GM19468 (cell line): Measurements from ENCODE around the gene SCYGR8.
"Not testable (repeated sequence)": the region's sequence is repeated elsewhere in the genome, so short reads cannot be mapped to it uniquely, and the experiment has no call there.

Source experiments
- ATAC-seq: cut with Tn5 transposase; IDR thresholded peaks from one replicate; pipeline ENCODE4 v1.9.1; 2021; ENCODE audit warnings: mild to moderate bottlenecking, moderate library complexity, moderate number of reproducible peaks; ENCODE audit not compliant: unreplicated experiment; ENCODE audit errors: extremely low read depth

Gene SCYGR8, protein sequence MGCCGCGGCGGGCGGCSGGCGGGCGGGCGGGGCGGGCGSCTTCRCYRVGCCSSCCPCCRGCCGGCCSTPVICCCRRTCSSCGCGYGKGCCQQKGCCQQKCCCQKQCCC

DNA sequence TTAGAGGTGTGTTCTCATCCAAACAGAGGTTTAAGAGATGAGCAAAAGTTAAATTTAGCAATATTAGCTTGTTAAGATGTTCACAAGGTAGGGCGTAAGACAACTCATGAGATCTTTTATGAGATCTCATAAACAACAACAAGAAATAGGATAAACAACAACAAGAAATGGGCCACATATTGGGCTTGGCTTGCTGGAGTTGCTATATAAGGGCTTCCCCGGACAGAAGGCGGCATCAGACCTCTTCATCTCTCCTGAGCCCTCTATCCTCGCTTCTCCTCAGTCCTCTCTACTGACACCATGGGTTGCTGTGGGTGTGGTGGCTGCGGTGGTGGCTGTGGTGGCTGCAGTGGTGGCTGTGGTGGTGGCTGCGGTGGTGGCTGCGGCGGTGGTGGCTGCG is at the start of gene SCYGR8:
Gene SCYGR8 (plus strand): TSS at position 301 of the 400 bp plus-strand sequence. CDS start 0 bp downstream, at position 301.
- ATAC-seq: no peak

DNA sequence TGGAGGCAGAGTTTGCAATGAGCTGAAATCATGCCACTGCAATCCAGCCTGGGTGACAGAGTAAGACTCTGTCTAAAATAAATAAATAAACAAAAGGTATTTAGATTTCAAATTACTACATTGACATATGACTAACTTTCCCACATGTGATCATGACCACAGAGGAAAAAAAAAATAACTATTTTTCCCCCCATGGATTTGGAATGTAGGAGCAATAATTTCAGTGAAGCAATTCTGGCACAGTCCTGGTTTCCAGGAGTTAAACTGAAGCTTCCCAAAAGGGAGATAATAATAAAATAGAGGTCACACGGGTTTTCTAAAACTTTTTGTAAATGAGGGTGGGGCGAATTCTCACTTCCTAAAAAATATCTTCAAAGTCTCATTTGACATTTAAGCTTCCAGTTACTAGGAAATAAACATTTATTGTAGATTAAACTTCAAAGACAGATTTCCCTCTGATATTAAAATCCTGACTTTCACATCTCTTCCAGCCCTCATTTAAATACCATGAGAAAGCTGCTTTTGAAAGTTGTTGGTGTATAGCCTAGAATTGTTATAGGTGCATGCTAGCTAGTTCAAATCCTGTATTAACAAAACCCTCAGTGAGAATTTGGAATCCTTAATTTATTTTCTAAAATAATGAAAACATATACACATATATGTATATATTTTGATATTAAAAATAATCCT is 48.6 kb upstream of the SCYGR8 start:
- ATAC-seq: no peak

DNA sequence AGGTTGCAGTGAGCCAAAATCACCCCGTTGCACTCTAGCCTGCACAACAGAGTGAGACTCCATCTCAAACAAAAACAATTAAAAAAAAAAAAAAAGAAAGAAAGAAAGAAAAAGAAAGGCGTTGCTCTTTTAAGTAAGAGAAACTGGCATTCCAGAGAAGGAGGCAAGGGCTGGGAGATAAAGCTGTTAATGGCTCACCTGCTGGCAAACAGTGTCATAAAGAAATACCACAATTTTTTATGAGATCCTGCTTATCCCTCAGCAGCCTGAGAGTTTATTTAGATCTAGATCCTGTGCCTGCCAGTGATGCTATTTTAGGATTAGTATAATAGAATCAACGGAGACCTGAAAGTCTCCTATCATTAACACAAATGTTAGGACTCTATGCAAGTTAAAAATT is 44.1 kb upstream of the SCYGR8 start:
- ATAC-seq: no peak

DNA sequence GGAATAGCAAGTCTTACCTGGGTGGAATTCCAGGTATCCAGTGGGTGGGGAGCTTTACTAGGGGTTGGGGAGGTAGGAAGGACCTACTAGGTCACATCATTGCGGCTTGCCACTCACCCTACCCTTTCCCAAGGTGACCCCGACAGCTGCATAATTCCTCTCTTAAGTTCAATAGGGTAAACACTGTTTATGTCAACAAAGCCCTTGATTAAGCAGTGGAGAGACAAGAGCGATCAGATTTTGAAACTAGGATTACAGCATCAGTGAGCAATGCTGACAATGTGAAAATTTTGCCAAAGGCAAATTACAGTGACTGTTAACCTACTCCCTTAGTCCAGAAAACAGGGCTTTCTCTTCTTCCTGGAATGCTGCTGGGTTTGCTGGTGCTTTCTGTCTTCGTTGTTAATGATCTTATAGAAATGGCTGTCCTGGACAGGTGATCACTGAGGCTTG is 42.4 kb upstream of the SCYGR8 start:
- no peak for ATAC-seq

DNA sequence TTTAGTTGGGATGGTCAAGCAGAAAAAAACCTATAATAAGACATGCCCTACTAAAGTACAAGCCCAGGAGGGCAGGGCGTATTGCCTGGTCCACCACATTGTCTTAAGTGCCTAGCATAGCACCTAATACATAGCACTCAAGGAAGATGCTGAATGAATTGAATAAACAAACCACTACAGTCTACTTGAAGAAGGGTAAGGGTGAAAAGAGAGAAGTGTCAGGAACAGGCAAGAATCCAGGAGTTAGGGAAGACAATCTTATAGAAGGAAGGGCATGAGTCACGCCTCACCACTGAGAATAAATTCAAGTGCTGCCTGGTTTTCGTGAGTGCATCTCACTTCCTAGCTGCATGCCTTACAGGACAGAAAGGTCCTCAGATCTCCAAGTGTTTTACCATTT is 41.7 kb upstream of the SCYGR8 start:
- no peak for ATAC-seq

DNA sequence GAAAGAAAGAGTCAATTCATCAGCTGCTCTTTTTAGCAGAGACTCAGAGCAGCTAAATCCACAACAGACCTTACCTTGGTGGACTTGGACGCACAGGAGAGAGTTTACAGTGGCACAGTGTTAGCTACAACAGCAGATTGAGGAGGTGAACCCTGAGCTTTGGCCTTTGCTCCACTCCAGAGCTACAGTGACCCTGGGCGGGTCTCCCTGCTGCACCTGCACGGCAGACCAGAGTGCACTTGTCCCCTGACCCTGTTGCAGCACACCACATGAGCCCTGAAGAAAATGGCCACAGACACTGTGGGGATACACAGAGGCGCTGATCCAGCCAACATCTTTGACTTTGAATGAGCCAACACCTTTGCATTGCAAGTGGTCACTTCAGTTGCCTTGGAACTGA is 38.8 kb upstream of the SCYGR8 start:
- no peak for ATAC-seq

DNA sequence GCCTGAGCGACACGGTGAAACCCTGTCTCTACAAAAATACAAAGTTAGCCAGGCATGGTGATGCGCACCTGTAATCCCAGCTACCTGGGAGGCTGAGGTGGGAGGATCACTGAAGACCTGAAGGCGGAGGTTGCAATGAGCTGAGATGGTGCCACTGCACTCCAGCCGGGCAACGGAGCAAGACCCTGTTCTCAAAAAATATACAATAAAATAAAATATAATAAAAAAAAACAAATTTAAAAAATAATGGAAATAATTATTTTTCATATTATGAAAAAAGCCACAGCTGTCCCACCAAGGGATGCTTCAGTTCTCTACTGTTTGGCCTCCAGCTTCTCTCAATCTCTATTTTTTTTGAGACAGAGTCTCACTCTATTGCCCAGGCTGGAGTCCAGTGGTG is 38.3 kb upstream of the SCYGR8 start:
- no peak for ATAC-seq

DNA sequence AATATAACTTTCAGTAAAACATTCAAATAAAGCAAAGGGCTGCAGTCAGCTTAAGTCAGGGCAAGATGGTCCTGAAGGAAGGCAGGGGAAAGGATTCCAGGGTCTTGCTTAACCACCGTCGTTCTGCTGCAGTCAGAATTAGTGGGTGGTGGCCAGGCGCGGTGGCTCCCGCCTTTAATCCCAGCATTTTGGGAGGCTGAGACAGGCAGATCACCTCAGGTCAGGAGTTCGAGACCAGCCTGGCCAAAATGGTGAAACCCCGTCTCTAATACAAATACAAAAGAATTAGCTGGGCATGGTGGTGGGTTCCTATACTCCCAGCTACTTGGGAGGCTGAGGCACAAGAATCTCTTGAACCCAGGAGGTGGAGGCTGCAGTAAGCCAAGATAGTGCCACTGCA is 34.7 kb upstream of the SCYGR8 start:
- no peak for ATAC-seq

DNA sequence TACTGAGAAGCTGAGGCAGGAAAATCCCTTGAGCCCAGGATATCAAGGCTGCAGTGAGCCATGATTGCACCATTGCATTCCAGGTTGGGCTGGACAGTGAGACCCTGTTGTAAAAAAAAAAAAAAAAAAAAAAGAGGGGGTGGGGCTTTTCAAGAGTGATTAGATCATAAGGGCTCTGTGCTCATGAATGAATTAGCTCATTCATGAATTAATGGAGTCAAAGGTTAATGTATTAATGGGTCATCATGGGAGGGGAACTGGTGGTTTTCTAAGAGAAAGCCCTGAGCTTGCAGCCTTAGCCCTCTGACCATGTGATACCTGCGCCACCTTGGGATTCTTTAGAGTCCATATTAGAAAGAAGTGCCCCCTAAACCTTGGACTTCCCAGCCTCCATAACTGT is 32.4 kb upstream of the SCYGR8 start:
- ATAC-seq: no peak

DNA sequence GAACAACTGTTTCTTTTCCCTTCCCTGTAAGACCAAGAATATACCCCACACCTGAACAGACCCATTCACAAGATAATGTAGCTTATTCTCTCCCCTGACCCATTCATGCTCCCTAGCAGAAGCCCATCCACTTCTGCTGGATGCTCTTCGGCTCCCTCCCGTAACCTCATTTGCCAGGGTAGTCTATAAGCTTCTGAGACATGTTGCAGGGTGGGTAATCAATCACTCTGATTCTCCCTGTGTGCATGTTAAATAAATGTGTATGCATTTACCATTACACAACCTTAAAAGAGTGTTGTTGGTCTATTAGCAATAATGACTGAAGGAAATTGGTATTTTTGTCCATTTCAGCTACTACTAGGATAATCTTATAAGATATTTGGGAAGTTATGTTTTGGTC is 29.2 kb upstream of the SCYGR8 start:
- no peak for ATAC-seq

DNA sequence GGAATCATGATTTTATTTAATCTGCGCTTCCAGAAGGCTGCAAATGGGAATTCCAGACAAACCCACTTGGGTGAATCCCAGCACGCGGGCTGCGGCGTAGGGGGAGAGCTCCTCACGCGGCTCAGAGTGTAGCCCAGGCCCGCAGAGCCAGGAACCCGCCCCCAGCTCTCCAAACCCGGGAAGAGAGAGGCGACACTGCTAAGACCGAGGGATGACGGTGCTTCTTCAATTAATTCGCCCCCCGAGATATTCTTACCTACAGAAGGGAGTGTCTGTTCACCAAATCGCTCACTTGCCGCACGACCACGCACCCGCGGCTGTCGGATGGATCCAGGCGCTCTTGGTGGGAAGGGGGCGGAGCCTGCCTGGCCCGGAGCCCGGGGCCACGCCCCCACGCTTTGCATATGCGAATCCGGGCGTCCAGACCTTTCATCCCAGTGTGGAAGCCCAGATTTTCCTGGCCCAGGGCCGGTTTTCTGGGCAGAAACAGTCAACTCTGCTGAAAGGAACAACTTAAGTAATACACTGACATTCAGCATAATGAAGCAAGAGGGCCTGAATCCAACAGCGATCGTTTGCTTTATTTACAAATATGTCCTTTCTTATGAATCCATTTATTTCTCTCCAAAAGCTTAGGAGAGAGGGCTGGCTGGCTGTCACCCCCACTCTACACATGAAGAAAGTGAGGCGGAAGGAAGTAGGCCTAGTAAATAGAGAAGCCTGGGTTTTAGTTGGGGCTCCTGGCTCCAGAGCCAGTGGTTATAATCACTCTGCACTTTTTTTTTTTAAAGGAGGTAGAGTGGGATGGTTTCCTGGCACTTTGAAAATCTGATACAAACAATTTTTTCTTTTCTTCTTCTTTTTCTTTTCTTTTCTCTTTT is 27.8 kb upstream of the SCYGR8 start, which contains the start of gene SLC19A3:
Gene SLC19A3 (minus strand): TSS at position 342 of the 881 bp plus-strand sequence. CDS start 15,710 bp downstream, outside the sequence.
- no peak for ATAC-seq

DNA sequence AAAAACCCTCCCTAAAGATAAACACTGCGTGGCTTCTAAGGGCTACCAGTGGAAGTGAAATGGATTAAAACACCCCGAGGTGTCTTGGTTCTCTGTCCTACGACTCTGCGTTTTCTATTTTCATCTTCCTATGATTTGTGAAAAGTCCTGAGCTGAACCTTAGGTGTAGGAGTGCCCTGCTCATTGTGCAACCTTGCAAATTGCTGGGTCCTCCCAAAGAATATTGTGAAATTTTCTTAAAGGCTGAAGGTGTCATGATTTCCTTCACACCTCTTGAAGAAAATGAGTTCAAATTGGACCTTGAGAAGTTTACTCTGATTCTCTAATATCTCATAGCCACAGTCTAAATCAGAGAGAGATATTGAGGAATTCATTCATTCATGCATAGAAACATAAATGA is 26.1 kb upstream of the SCYGR8 start:
- ATAC-seq: no peak

DNA sequence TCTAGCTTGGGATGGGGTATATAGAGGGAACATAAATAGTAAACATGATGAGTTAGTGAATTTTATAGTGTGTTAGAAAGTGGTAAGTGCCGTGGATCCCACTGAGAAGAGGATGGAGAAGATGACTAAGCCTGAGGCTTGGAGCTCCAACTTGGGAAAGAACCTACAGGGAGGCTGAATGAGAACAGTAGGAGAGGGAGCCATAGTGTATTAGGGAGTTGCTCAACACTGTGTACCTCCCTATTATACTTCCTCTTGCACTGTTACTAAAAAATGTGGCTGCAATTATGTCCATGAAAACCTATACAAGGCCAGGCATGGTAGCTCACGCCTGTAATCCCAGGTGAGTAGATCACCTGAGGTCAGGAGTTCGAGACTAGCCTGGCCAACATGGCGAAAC is 25.0 kb upstream of the SCYGR8 start:
- no peak for ATAC-seq

DNA sequence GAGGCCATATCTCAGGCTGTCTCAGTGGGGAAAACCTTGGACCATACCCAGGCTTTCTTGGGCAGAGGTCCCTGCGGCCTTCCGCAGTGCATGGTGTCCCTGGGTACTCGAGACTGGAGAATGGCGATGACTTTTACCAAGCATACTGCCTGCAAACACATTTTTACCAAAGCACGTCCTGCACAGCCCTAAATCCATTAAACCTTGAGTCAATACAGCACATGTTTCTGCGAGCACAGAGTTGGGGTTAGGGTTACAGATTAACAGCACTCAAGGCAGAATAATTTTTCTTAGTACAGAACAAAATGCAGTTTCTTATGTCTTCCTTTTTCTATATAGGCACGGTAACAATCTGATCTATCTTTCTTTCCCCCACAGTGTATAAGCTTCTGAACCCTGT is 22.9 kb upstream of the SCYGR8 start:
- not testable (repeated sequence) for ATAC-seq

DNA sequence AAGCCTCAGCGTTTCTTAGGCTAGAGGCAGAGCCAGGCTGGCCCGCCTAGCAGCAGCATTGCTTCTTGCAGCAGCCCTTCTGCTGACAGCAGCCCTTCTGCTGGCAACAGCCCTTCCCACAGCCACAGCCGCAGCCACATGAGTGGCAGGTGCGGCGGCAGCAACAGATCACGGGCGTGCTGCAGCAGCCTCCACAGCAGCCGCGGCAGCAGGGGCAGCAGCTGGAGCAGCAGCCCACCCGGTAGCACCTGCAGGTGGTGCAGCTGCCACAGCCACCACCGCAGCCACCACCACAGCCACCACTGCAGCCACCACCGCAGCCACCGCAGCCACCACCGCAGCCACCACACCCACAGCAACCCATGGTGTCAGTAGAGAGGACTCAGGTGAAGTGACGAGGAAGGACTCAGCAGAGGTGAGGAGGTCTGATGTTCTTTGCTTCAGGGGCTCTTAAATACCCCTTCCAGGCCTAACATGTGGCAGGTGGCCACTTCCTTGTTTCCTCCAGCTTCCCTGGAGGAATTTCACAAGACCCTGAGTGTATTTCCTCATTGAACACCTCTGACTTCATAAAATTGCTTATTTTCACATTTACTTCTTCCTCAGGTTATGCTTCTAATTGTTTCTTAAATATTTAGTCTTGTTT is 21.2 kb upstream of the SCYGR8 start, which contains the start of gene SCYGR6:
Gene SCYGR6 (minus strand): TSS at position 364 of the 646 bp plus-strand sequence. CDS start 0 bp downstream, at position 364.
- ATAC-seq: no peak

DNA sequence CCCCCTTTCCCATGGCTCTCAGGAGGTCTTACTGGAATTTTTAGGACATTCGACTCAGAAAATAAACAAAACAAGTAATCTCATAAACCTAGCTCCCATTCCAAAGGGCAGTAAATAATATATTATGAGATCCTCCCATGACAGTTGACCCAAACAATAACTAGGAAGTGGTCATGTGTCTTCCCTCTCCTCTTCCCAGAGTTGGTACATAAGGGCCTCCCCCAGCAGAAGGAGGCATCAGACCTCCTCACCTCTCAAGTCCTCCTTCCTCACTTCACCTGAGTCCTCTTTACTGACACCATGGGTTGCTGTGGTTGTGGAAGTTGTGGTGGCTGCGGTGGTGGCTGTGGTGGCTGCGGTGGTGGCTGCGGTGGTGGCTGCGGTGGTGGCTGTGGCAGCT is 17.7 kb upstream of the SCYGR8 start, which contains the start of gene SCYGR7:
Gene SCYGR7 (plus strand): TSS at position 301 of the 400 bp plus-strand sequence. CDS start 0 bp downstream, at position 301.
- ATAC-seq: no peak

DNA sequence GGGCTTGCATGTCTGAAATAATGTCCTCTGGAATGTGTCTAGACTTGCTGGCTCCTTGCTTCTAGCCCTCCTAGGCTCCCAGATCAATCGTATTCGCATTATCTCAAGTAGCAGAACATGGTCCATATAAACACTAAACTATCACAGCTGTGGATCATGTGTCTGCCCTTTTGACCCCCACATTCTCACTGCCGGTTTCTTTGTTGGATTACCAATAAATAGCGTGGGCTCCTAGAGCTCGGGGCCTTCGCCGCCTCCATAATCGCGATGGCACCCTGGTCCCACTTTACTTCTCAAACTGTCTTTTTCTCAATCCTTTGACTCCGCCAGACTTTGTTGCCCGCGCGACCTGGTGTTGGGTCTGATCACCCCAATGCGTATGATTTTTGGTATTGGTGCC is 6.3 kb upstream of the SCYGR8 start:
- no peak for ATAC-seq

DNA sequence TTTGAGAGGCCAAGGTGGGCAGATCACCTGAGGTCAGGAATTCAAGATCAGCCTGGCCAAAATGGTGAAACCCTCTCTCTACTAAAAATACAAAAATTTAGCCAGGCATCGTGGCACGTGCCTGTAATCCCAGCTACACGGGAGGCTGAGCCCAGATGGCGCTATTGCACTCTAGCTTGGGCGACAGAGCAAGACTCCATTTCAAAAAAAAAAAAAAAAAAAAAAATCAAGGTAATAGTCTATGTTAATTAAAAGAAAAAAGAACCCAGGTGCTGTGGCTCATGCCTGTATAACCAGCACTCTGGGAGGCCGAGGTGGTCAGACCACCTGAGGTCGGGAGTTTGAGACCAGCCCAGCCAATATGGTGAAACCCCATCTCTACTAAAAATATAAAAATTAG is 5.0 kb upstream of the SCYGR8 start:
- ATAC-seq: not testable (repeated sequence)

DNA sequence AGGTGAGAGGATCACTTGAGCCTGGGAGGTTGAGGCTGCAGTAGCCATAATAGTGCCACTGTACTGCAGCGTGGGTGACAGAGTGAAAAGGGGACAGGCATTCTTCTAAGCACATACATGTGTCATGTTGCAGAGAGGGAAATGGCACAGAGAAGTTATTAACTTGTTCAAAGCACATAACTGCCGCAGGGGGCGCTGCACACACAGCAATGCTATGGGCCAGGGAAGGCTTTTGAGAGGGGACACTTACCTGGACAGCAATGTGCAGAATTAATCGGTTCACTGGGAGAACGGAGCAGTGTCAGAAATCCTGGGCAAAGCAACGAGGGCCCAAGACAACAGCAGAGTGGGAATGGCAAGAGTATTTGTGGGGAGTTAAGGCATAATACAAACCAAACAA is 2.4 kb downstream of the SCYGR8 start:
- ATAC-seq: no peak

DNA sequence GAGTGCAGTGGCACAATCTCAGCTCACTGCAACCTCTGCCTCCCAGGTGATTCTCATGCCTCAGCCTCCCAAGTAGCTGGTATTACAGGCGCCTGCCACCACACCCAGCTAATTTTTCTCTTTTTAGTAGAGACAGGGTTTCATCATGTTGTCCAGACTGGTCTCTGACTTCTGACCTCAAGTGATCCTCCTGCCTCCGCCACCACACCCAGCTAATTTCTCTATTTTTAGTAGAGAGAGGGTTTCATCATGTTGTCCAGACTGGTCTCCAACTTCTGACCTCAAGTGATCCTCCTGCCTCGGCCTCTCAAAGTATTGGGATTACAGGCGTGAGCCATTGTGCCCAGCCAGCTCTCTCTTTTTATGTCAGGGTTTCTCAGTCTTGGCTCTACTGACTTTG is 10.6 kb downstream of the SCYGR8 start:
- not testable (repeated sequence) for ATAC-seq
